BLaER1 (cell line): ENCODE data around the gene OMA1.

Source experiments
- H3K27ac ChIP-seq: shearing (Covaris generic); formaldehyde crosslinking; 2 replicates; pipeline ENCODE4 v1.8.1; 2022
- H3K27me3 ChIP-seq: shearing (Covaris generic); formaldehyde crosslinking; 2 replicates; pipeline ENCODE4 v1.8.1; 2022
- H3K36me3 ChIP-seq: shearing (Covaris generic); formaldehyde crosslinking; 2 replicates; pipeline ENCODE4 v1.8.1; 2022
- H3K4me1 ChIP-seq: shearing (Covaris generic); formaldehyde crosslinking; 2 replicates; pipeline ENCODE4 v1.8.1; 2022
- H3K4me2 ChIP-seq: shearing (Covaris generic); formaldehyde crosslinking; 2 replicates; pipeline ENCODE4 v1.8.1; 2022
- H3K4me3 ChIP-seq: shearing (Covaris generic); formaldehyde crosslinking; 2 replicates; pipeline ENCODE4 v1.8.1; 2022
- H3K9ac ChIP-seq: shearing (Covaris generic); formaldehyde crosslinking; 2 replicates; pipeline ENCODE4 v1.8.1; 2022
- H3K9me3 ChIP-seq: shearing (Covaris generic); formaldehyde crosslinking; 2 replicates; pipeline ENCODE4 v1.8.1; 2022
- H4K20me1 ChIP-seq: shearing (Covaris generic); formaldehyde crosslinking; 2 replicates; pipeline ENCODE4 v1.8.1; 2022
- Cebpa-rat ChIP-seq: shearing (Covaris generic); IDR thresholded peaks from 2 replicates; pipeline ENCODE4 v1.8.1; 2022

The OMA1 gene

DNA sequence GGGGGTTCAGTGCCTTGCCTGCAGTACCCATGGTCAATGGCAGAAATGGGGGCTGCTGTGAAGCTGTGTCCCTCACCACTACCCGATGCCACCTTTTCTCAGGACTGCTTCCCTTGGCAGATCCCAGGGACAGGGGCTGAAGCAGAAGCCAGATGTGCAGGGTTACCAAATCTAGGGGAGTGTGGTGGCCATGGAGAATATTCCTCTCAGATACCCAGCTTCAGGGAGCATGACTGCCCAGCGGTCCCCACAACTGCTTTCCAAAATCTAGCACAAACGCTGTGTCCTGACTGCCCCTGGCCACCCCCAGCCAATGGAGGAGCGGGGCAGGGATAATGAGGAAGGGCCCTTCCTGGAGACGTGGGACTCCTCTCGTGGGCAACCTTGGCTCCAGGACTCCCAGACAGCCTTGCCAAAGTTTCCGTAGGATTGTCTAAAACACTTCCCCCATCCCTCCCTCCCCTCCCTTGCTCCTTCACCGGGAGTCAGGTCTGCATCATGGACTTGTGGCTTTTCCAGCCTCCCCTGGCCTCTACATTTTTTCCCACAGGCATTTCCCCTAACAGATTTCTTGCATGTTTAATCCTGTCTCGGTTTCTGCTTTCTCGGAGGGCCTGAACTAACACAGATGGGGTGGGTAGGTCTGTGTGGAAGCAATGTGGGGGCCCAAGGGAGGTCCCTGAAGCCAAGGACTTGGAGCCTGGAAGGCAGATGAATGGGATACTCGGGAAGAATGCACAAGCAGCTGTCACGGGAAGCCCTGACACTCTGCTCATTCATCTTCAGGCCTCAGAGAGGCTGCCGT is 80.5 kb downstream of the OMA1 start:
- no peak overlapping the region for H3K4me3 ChIP-seq
- no peak for TF ChIP-seq Cebpa-rat
- H3K27ac ChIP-seq, result no peak overlapping the region
- H3K4me2 ChIP-seq, result no peak overlapping the region
- no peaks in the 10 kb centered on the region for H3K4me1 ChIP-seq
- H3K36me3 ChIP-seq, result 0 out of 2 replicates have a peak, but pooled peaks cover 5% of the 10 kb centered on the region
- H3K9me3 ChIP-seq, result no peaks in the 10 kb centered on the region
- H3K27me3 ChIP-seq, result no peaks in the 10 kb centered on the region
- H4K20me1 ChIP-seq, result no peaks in the 10 kb centered on the region
- no peak overlapping the region for H3K9ac ChIP-seq

DNA sequence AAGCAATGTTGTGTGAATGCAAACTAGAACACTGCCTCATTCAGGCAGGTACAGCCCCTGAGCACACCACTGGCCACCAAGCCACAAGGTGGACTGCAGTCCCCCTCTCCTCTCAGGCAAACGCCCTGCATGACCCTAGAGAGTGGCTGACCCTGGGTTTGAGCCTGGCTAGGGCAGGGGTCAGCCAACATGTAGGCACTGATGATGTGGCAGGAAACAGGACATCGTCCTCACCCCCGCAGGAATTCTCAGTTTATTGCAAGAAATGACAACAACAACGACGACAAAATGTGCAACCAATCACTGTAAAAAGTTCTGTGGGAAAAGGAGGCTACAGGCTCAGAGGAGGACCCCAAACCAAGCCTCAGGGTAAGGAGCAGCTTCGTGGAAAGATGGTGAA is 81.3 kb downstream of the OMA1 start:
- H3K36me3 ChIP-seq, result 0 out of 2 replicates have a peak, but pooled peaks cover 5% of the 10 kb centered on the region
- no peak overlapping the region for H3K9ac ChIP-seq
- no peak for TF ChIP-seq Cebpa-rat
- no peaks in the 10 kb centered on the region for H4K20me1 ChIP-seq
- H3K27me3 ChIP-seq, result no peaks in the 10 kb centered on the region
- no peak overlapping the region for H3K4me2 ChIP-seq
- H3K4me1 ChIP-seq, result no peaks in the 10 kb centered on the region
- no peak overlapping the region for H3K27ac ChIP-seq
- H3K9me3 ChIP-seq, result no peaks in the 10 kb centered on the region
- no peak overlapping the region for H3K4me3 ChIP-seq

DNA sequence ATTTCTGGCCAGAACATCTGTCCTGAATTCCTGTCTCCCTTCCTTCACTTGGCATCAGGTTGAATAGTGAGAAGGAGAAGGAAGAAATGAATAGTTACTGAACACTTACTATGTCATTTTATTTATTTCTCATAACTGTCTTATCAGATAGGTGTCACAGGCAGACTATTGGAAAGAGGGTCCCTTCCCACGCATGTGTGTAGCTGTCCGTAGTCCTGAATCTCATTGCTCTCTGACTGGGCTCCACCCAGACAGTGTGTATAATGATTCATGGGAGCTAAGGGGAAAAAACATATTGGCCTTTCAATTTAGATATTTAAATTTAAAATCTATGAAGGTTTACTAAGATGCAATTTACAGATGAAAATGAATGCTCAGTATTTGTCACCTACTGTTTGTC is 86.1 kb downstream of the OMA1 start:
- H3K4me1 ChIP-seq, result no peaks in the 10 kb centered on the region
- H3K9ac ChIP-seq, result no peak overlapping the region
- H3K27ac ChIP-seq, result no peak overlapping the region
- no peaks in the 10 kb centered on the region for H4K20me1 ChIP-seq
- H3K36me3 ChIP-seq, result no peaks in the 10 kb centered on the region
- no peaks in the 10 kb centered on the region for H3K9me3 ChIP-seq
- no peak overlapping the region for H3K4me2 ChIP-seq
- TF ChIP-seq Cebpa-rat, result no peak
- H3K4me3 ChIP-seq, result no peak overlapping the region
- no peaks in the 10 kb centered on the region for H3K27me3 ChIP-seq

DNA sequence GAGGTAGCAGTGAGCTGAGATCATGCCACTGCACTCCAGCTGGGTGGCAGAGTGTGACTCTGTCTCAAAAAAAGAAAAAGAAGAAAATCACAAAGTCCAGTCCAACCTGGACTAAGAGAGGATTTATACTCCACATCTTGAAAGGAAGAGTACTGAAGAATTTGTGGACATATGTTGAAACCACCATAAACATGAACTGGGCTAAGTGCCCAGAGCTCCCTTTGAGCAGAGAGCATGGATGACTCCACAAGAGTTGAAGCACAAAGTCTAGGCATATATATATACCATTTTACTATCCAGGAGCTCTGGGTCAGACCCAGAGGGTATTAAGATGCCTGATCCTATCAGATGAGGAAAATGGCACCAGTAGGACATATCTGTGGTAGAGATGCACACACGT is 86.6 kb downstream of the OMA1 start:
- Histone ChIP-seq H3K9ac (no peak overlapping the region), H3K4me3 (no peak overlapping the region), H3K9me3 (no peaks in the 10 kb centered on the region), H3K36me3 (no peaks in the 10 kb centered on the region), H3K27me3 (no peaks in the 10 kb centered on the region), H3K4me1 (no peaks in the 10 kb centered on the region), H3K4me2 (no peak overlapping the region), H4K20me1 (no peaks in the 10 kb centered on the region), H3K27ac (no peak overlapping the region)
- no peak for TF ChIP-seq Cebpa-rat

DNA sequence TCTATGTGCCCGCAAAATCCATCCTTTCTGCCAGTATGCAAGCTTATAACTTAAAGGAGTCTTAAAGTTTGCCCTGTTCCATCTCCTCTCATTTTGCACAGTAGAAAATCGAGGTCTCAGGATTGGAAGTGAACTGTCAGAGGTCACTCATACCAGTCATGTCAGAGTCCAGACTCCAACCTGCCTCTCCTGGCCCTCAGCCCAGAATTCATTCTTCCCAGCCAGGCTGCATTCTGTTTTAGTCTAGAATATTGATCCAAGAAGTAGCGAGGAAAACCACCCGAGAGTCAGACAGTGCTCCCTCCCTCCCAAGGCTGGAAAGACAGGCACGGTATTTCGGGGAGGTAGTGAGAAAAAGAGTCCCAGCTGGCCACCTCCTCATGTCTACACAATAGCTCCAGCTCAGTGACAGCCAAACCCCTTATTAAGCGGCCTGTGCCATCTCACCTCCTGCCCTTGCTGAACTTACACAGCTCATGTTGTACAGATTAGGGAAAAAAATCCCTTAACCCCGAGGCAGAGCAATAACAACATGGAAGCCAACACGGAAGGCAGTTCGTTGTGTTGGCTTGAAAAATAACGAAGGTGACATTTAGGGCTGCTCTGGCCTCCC is 89.4 kb downstream of the OMA1 start:
- Histone ChIP-seq H3K9me3 (no peaks in the 10 kb centered on the region), H3K27me3 (no peaks in the 10 kb centered on the region), H3K27ac (no peak overlapping the region)

DNA sequence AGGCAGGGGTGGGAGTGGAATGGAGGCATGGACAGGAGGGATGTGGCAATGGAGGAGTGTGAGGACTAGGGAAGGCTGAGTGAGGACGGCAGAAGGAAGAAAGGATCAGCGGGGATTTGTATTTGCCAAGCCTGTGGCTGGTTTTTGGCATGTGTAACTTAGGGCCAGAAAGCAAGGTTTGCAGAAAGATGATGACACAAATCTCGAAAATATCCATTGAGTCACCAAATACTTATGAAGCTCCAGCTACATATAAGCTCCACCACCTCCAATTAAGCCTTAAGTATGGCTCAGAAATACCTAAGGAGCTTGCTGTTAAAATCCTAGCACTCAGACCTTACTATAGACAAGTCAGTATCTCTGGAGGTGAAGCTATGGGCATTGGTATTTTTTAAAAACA is 90.1 kb downstream of the OMA1 start:
- TF ChIP-seq Cebpa-rat, result no peak

More for the DNA sequence above, 89.4 kb downstream of the OMA1 start:
- H4K20me1 ChIP-seq, result no peaks in the 10 kb centered on the region
- H3K4me2 ChIP-seq, result no peak overlapping the region
- no peaks in the 10 kb centered on the region for H3K36me3 ChIP-seq
- no peak overlapping the region for H3K4me3 ChIP-seq
- H3K4me1 ChIP-seq, result no peaks in the 10 kb centered on the region
- no peak overlapping the region for H3K9ac ChIP-seq
- no peak for TF ChIP-seq Cebpa-rat

DNA sequence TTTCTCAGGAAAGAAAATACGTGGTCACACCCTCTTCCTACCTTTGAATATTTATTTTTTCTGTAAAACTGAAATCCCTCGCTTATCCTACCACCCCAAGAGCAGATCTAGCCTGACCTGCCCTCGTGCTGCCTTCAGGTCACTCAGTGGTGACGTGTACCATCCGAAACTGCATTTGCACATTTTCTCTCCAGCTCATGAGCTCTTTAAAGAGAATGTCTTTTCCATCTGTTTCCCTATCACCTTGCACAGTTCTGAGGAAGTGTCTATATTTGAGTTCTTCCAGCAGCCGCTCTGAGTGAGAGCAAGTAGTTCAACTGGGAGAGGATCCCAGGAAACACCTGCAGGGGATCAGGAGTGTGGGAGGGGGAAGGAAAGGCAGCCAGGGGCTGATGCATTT is 91.7 kb downstream of the OMA1 start:
- H3K9me3 ChIP-seq, result no peaks in the 10 kb centered on the region
- no peaks in the 10 kb centered on the region for H3K4me1 ChIP-seq
- H3K27ac ChIP-seq, result no peak overlapping the region
- no peak overlapping the region for H3K9ac ChIP-seq
- H3K27me3 ChIP-seq, result no peaks in the 10 kb centered on the region
- no peak overlapping the region for H3K4me2 ChIP-seq
- no peak for TF ChIP-seq Cebpa-rat
- H4K20me1 ChIP-seq, result no peaks in the 10 kb centered on the region
- H3K4me3 ChIP-seq, result no peak overlapping the region
- no peaks in the 10 kb centered on the region for H3K36me3 ChIP-seq

More for the DNA sequence above, 90.1 kb downstream of the OMA1 start:
- Histone ChIP-seq H3K27me3 (no peaks in the 10 kb centered on the region), H3K9me3 (no peaks in the 10 kb centered on the region), H4K20me1 (no peaks in the 10 kb centered on the region), H3K9ac (no peak overlapping the region), H3K36me3 (no peaks in the 10 kb centered on the region), H3K4me3 (no peak overlapping the region), H3K4me1 (no peaks in the 10 kb centered on the region), H3K27ac (no peak overlapping the region), H3K4me2 (no peak overlapping the region)

DNA sequence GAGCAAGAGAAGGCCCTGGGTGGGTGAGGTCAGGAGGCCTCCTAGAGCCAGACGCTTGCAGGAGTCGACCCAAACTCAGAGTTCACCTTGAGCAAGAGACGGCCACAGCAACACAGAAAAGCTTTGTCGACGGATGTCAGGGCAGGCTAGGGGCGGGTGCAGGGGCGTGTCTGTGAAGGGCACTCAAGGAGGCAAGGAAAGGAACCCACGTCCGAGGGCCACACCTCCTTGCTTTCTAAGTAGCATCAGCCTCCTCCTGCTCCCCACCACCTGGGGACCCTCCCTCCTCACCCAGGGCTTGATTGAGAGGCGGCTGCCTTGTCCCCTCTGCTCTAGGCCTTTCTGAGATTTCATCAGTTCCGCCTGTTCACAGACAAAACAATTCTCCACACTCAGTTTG is 92.1 kb downstream of the OMA1 start:
- no peaks in the 10 kb centered on the region for H4K20me1 ChIP-seq
- no peak overlapping the region for H3K4me2 ChIP-seq
- H3K27ac ChIP-seq, result no peak overlapping the region
- TF ChIP-seq Cebpa-rat, result no peak
- no peaks in the 10 kb centered on the region for H3K36me3 ChIP-seq
- H3K9ac ChIP-seq, result no peak overlapping the region
- no peaks in the 10 kb centered on the region for H3K9me3 ChIP-seq
- H3K4me3 ChIP-seq, result no peak overlapping the region
- H3K27me3 ChIP-seq, result no peaks in the 10 kb centered on the region
- no peaks in the 10 kb centered on the region for H3K4me1 ChIP-seq

DNA sequence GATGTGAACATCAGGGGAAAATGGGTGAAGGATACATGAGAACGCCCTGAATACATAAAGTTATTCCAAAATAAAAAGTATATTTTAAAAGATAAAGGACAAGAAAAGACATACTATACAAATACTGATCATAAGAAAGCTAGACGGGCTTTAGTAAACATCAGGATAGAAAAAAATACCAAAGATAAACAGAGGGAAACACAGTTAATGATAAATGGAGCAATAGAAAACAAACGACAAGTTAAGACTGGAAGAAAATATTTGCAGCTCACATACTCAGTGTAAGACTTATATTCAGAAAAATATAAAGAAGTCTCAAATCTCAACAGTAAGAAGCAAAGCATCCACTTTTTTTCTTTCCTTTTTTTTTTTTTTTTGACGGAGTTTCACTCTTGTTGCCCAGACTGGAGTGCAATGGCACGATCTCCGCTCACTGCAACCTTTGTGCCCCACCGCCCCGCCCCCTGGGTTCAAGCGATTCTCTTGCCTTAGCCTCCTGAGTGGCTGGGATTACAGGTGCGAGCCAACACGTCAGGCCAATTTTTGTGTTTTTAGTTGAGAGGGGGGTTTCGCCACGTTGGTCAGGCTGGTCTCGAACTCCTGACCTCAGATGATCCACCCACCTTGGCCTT is 94.8 kb downstream of the OMA1 start:
- Histone ChIP-seq H3K36me3 (no peaks in the 10 kb centered on the region), H3K4me1 (no peaks in the 10 kb centered on the region), H3K4me3 (no peak overlapping the region), H3K9me3 (no peaks in the 10 kb centered on the region), H3K4me2 (no peak overlapping the region), H4K20me1 (no peaks in the 10 kb centered on the region), H3K27ac (no peak overlapping the region), H3K9ac (no peak overlapping the region), H3K27me3 (no peaks in the 10 kb centered on the region)
- no peak for TF ChIP-seq Cebpa-rat

DNA sequence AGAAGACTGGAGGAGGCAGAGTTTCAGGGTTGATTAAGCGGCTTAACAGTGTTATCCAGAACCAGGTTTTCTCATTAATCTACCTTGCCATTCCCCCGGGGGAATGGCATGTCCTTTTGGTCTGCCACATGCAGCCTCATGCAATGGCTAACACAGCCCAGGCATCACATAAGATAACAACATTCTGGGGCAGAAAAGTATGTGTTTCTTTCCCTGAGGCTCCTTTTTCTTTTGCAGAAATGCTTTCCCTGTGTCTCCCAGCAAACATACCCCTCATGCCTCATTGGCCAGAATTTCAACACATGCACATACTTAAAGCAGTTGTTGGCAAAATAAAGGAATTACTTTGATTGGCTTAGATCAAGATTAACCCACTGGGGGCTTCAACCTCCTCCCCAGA is 98.6 kb downstream of the OMA1 start:
- Histone ChIP-seq H4K20me1 (no peaks in the 10 kb centered on the region), H3K27me3 (no peaks in the 10 kb centered on the region), H3K36me3 (no peaks in the 10 kb centered on the region), H3K4me3 (no peak overlapping the region), H3K9me3 (no peaks in the 10 kb centered on the region), H3K9ac (no peak overlapping the region), H3K4me2 (no peak overlapping the region), H3K4me1 (no peaks in the 10 kb centered on the region), H3K27ac (no peak overlapping the region)
- TF ChIP-seq Cebpa-rat, result no peak
